NCI-H2196 (cell line): ENCODE measurements around the gene HSD17B4.
"Not testable (repeated sequence)": the region's sequence is repeated elsewhere in the genome, so short reads cannot be mapped to it uniquely, and the experiment has no call there.

Source experiments
- DNase-seq: peaks from one replicate; lab custom pipeline; 2025; ENCODE audit not compliant: unreplicated experiment; lab: John Stamatoyannopoulos, UW

The HSD17B4 gene

GRCh38 chr5:119452373-119453039 is at the start of gene HSD17B4:
Gene HSD17B4 (plus strand): TSS chr5:119452497. CDS start chr5:119452576, 79 bp downstream.
- peak; percentile 88 for DNase-seq

- no peak for DNase-seq
These were observed 49.7 kb upstream of the HSD17B4 start for GRCh38 chr5:119402555-119402954.

- DNase-seq: no peak
These were observed 48.3 kb upstream of the HSD17B4 start for GRCh38 chr5:119404033-119404432.

- DNase-seq: no peak
These were observed 46.9 kb upstream of the HSD17B4 start for GRCh38 chr5:119405419-119405818.

- DNase-seq: no peak
These were observed 45.7 kb upstream of the HSD17B4 start for GRCh38 chr5:119406551-119407110.

- DNase-seq: no peak
These were observed 43.0 kb upstream of the HSD17B4 start for GRCh38 chr5:119409235-119409815.

GRCh38 chr5:119410448-119411159 is 41.7 kb upstream of the HSD17B4 start:
- no peak for DNase-seq

- DNase-seq: peak; percentile 70
These were observed 40.7 kb upstream of the HSD17B4 start for GRCh38 chr5:119411361-119412278.

- no peak for DNase-seq
These were observed 39.7 kb upstream of the HSD17B4 start for GRCh38 chr5:119412279-119413227.

GRCh38 chr5:119414124-119414734 is 38.1 kb upstream of the HSD17B4 start:
- DNase-seq: not testable (repeated sequence)

GRCh38 chr5:119417891-119418605 is 34.2 kb upstream of the HSD17B4 start:
- no peak for DNase-seq

- no peak for DNase-seq
These were observed 33.6 kb upstream of the HSD17B4 start for GRCh38 chr5:119418606-119419100.

- no peak for DNase-seq
These were observed 32.1 kb upstream of the HSD17B4 start for GRCh38 chr5:119420169-119420568.

GRCh38 chr5:119426057-119426456 is 26.2 kb upstream of the HSD17B4 start:
- no peak for DNase-seq

GRCh38 chr5:119427060-119427459 is 25.2 kb upstream of the HSD17B4 start:
- DNase-seq: no peak

- DNase-seq: not testable (repeated sequence)
These were observed 24.7 kb upstream of the HSD17B4 start for GRCh38 chr5:119427596-119427995.

GRCh38 chr5:119428166-119428565 is 24.1 kb upstream of the HSD17B4 start:
- DNase-seq: not testable (repeated sequence)

- DNase-seq: not testable (repeated sequence)
These were observed 23.7 kb upstream of the HSD17B4 start for GRCh38 chr5:119428574-119428973.
